GM19328 (cell line): Measurements from ENCODE around the gene CCDC27.
"Not testable (repeated sequence)": the region's sequence is repeated elsewhere in the genome, so short reads cannot be mapped to it uniquely, and the experiment has no call there.

Experiments used
- ATAC-seq: cut with Tn5 transposase; IDR thresholded peaks from one replicate; pipeline ENCODE4 v1.9.1; 2021; ENCODE audit warnings: mild to moderate bottlenecking, moderate library complexity; ENCODE audit not compliant: unreplicated experiment

The CCDC27 gene

DNA sequence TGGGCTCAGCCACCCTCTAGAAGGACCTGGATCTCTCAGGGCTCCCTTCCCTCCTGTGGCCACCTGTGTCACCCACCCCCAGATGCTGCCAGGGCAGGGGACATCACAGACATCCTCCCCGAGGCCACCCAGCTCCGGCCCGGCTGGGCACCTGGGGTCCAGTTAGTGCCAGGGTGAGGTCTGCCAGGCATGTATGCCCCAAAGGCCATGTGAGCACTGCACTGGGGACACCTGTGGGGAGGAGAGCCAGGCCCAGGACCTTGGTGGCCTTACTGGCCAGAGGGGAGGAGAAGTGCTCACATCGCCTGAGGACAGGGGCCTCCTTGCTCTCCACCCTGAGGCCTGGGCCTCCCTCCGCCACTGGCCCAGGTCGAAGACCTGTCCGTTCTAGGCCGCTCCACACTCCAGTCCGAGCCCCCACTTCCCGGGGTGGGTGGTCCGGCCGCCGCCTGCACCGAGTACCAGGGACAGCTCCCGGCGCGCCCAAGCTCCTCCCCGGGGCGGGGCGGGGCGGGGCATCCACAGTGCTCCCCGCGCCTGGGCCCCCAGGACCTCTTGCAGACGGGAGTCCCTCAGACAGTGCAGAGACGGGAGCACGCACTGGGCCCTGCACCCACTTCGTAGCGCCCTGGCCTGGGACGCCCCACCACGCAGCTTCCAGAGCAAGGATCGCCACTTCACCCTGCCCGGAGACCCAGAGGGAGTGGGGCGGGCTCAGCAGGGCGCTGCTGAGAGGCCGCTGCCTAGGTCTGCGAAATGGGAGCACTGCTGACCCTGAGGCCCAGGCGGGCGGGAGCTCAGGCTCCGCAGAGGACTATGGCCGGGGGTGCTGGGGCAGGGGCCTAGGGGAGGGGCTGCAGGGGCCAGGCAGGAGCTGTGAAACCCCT lies 34.3 kb upstream of the CCDC27 start:
- ATAC-seq = no peak

DNA sequence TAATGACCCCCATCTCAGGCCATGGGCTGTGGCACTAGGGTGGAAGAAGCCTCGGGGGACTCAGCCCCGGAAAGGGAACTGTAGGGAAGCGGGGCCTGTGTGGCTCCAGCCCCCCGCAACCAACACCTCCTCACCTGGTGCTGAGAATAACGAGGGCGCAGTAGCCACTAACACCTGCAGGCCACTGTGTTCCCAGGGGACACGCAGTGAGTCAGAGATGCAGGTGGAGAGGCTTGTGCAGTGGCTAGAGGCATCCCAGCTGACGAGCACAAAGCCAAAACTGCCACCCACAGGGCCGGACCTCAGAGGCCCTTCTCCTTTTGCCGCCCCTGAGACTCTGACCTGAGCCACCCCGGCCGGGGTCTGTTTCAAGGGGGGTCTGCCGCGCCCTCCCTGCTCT lies 33.5 kb upstream of the CCDC27 start:
- no peak for ATAC-seq

DNA sequence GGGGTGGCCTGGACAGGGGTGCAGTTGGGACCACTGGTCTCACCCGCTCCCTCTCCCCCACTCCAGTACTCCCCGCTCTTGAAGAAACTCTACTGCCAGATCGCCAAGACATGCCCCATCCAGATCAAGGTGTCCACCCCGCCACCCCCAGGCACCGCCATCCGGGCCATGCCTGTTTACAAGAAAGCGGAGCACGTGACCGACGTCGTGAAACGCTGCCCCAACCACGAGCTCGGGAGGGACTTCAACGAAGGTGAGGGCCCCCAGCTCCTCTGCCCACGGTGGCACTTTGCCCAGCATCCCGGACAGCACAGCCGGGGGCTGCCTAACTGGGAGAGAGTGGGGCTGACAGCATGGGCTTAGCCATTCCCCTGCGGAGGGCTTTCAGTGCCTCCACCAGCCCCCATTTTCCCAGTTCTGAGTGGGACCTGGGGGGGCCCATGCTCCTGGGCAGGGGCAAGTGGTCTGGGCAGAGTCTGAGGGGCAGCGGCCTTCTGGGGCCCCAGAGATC lies 30.2 kb upstream of the CCDC27 start:
- ATAC-seq = no peak

DNA sequence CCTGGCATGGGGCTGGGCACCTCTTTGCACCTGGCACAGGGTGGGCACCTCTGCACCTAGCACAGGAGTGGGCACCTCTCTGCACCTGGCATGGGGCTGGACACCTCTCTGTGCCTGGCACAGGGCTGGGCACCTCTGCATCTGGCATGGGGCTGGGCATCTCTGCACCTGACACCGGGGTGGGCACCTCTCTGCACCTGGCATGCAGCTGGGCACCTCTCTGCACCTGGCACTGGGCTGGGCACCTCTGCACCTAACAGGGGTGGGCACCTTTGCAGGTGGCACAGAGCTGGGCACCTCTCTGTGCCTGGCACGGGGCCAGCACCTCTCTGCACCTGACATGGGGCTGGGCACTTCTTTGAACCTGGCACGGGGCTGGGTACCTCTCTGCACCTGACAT lies 29.4 kb upstream of the CCDC27 start:
- no peak for ATAC-seq

DNA sequence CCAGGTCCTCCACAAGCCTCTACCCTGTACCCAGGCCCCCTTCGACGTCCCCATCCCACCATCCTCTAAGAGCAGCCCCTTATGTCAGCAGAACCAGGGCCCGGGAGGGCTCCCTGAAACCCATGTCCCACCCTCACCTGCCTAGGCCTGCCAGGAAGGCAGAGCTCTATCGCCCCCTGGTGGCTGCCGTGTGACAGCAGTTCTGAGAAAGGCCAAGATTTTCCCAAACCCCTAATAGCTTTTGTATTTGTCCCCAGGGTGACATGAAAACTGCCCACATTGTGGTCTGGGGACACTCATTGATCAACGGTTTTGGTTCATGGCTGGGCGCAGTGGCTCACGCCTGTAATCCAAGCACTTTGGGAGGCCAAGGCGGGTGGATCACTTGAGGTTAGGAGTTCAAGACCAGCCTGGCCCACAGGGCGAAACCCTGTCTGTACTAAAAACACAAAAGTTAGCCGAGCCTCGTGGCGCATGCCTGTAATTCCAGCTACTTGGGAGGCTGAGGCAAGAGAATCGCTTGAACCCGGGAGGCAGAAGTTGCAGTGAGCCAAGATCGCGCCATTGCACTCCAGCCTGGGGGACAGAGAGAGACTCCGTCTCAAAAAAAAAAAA lies 27.7 kb upstream of the CCDC27 start:
- not testable (repeated sequence) for ATAC-seq

DNA sequence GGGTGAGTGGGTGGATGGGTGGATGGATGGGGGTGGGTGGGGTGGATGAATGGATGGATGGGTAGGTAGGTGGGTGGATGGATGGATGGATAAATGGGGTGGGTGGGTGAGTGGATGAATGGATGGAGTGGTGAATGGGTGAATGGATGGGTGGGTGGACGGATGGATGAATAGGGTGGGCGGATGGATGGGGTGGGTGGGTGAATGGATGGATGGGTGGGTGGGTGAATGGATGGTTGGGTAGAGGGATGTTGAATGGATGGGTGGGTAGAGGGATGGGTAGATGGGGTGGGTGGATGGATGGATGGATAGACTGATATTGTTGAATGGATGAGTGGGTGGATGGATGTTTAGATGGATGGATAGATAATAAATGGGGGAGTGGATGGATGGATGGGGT lies 26.9 kb upstream of the CCDC27 start:
- ATAC-seq = no peak

DNA sequence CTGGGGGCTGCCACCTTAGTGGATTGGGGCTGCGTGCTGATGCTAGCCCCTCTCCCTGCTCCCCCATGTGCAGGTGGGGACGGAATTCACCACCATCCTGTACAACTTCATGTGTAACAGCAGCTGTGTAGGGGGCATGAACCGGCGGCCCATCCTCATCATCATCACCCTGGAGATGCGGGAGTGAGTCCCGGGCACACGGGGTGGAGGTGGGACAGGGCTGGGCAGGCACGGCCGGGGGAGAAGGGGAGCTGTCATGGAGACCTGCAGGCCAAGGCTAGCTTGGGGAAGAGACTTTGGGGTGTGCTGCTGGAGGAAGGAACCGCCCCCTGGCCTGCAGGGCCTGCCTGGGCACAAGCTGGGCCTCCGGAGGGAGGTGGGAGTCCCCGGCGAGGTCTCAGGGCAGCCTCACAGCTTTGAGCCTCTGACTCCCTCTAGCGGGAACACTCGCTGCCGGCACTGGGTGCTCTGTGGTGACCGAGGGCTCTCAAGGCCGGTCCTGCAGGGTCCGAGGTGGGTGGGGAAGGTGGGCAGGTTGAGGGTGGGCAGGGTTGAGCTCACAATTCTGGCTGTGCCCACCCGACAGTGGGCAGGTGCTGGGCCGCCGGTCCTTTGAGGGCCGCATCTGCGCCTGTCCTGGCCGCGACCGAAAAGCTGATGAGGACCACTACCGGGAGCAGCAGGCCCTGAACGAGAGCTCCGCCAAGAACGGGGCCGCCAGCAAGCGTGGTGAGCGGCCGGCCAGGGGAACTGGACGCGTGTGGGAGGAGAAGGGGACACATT lies 25.0 kb upstream of the CCDC27 start:
- ATAC-seq = no peak

DNA sequence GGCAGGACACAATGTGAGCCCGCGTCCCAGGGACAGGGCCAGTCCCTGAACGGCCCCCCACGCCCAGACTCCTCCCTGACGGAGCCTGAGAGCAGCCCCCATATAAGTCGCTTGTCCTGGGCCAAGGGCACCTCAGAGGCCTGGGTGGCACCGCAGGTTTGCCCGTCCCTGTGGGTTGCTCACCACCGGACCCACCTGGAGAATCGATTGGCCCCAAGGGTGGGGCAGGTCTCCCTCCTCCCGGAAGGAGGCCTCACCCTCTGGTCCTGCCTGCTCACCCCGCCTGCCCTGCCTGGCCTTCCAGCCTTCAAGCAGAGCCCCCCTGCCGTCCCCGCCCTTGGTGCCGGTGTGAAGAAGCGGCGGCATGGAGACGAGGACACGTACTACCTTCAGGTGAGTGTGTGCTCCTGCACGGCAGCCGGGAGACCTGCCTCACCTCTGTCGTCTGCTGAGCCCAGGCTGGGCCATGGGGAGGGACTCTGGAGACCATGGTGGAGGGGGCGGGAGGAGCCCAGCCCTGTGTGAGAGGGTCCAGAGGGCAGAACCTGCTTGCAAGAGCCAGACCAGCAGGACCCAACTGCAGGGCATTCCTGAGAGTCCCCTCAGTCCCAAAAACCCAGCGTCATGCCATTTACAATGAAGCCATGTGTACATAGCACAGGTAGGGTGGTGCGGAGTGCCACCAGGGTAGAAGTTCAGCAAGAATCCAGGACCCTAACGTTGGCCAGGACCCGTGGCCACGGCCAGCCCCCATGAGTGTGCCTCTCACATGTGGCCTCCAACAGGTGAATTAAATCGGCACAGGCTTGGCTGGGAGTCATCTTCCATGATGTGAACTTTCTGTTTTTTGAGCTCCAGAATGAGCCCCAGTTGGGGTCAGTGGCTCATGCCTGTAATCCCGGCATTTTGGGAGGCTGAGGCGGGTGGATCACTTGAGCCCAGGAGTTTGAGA lies 24.1 kb upstream of the CCDC27 start:
- no peak for ATAC-seq

DNA sequence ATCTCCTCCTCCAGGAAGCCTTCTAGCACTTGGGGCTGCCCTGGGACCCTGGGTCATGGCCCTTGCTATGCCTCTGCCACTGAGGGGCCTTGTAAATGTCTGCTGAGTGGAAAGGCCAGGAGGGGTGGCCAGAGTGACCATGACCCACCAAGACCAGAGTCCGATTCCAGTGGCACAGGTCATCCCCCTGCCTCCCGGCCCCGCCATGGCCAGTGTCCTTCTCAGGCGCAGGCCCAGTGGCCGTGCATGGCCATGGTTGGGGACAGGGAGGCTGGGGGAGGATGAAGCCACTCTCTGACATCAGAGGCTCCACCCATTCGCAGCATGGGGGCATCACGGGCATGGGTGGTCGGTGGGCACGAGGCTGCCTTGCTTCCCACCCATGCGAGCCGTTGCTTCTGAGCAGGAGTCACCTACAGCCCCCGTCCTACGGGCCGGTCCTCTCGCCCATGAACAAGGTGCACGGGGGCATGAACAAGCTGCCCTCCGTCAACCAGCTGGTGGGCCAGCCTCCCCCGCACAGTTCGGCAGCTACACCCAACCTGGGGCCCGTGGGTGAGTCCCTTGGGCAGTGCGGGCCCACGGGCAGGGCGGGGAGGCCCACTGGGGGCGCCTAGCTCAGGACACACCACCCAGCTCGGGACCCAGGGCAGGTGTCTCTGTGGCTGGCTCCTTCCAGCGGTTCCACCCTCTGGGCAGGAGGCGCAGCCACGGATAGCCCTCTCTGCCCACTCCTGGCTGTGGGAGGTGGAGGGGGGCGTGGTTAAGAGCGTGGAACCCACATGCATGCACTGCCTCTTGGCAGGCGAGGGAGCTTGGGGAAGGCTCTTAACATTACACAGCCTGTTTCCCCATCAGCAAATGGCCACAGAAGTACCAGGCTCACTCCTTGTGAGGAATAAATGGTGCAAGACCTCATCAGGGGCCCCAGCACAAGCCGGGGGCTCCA lies 22.4 kb upstream of the CCDC27 start:
- no peak for ATAC-seq

DNA sequence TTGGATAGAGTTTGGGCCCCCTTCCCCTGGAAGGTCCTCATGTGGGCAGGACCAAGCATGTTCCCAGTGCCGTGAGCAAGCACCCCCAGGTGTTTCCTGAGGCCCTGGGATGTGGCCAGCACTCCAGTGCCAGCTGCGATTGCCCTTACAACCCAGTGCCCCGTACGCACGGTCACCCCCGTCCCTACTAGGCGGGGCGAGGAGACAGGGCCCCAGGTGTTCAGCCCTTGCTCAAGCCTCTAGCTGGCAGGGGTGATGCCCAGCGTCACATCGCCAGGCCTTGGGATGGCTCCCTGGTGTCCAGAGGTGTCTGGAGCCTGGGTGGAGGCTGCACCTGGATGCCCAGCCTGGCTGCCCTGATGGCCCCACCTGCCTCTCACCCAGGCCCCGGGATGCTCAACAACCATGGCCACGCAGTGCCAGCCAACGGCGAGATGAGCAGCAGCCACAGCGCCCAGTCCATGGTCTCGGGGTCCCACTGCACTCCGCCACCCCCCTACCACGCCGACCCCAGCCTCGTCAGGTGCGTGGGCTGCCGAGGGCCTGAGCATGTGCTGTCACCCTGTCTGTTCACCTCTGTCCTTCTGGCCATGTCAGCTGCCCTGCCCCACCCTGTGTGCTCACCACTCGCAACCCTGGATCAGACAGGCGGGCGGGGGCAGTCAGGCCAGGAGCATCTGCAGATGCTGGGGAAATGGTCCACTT lies 21.6 kb upstream of the CCDC27 start:
- ATAC-seq = no peak

DNA sequence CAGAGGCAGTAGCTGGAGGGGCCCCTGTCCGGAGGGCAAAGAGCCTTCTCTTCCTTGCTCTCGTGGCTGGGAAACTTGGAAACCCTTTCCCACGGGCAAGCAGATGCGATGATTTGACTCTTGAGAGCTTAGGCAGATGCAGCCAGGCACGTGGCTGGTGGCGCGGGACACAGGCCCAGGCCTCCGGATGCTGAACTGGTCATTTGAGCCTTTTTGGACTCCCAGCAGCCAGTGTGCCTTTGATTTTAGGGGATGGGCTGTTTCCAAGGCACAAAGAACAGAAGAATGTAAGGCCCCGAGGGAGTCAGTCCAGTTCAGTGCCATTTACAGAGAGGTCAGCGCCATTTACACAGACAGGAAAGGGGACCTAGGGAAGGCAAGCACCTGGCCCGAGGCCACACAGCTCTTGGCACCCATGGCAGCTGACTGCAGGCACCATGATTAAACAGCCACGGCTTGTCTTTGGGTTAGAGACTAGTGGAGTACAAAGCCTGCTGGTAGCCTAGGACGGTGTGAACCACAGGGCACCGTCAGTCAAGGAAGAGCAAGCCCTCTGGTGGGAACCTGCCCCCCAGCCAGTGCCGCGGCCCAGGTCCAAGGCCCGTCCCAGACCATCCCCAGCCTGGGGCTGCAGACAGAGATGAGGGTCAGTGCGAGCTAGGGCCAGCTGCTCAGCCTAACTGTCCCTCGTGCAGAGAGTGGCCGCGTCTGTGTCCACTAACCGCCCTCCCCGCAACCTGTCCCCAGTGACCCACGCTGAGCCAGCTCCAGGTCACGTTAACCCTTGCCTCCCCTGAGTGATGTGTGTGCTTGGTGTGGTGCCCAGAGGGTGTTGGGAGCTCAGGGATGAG lies 20.4 kb upstream of the CCDC27 start:
- ATAC-seq = no peak

DNA sequence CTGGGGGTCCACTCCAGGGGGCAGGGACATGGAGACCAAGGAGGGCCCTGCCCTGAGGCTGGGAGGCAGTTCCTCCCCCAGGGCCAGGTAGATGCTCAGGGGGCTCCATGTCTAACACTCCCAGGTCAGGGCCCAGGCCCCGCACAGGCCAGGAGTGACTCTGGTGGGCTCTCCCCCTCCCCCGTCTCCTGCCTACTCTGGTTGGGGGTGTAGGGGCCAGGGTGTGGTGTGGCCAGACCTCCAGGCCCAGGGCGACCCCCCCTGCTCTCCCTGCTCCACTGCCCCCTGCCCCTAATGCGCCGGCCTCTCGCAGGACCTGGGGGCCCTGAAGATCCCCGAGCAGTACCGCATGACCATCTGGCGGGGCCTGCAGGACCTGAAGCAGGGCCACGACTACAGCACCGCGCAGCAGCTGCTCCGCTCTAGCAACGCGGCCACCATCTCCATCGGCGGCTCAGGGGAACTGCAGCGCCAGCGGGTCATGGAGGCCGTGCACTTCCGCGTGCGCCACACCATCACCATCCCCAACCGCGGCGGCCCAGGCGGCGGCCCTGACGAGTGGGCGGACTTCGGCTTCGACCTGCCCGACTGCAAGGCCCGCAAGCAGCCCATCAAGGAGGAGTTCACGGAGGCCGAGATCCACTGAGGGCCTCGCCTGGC lies 19.7 kb upstream of the CCDC27 start:
- no peak for ATAC-seq

DNA sequence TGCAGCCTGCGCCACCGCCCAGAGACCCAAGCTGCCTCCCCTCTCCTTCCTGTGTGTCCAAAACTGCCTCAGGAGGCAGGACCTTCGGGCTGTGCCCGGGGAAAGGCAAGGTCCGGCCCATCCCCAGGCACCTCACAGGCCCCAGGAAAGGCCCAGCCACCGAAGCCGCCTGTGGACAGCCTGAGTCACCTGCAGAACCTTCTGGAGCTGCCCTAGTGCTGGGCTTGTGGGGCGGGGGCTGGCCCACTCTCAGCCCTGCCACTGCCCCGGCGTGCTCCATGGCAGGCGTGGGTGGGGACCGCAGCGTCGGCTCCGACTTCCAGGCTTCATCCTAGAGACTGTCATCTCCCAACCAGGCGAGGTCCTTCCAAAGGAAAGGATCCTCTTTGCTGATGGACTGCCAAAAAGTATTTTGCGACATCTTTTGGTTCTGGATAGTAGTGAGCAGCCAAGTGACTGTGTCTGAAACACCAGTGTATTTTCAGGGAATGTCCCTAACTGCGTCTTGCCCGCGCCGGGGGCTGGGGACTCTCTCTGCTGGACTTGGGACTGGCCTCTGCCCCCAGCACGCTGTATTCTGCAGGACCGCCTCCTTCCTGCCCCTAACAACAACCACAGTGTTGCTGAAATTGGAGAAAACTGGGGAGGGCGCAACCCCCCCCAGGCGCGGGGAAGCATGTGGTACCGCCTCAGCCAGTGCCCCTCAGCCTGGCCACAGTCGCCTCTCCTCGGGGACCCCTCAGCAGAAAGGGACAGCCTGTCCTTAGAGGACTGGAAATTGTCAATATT lies 19.0 kb upstream of the CCDC27 start:
- no peak for ATAC-seq

DNA sequence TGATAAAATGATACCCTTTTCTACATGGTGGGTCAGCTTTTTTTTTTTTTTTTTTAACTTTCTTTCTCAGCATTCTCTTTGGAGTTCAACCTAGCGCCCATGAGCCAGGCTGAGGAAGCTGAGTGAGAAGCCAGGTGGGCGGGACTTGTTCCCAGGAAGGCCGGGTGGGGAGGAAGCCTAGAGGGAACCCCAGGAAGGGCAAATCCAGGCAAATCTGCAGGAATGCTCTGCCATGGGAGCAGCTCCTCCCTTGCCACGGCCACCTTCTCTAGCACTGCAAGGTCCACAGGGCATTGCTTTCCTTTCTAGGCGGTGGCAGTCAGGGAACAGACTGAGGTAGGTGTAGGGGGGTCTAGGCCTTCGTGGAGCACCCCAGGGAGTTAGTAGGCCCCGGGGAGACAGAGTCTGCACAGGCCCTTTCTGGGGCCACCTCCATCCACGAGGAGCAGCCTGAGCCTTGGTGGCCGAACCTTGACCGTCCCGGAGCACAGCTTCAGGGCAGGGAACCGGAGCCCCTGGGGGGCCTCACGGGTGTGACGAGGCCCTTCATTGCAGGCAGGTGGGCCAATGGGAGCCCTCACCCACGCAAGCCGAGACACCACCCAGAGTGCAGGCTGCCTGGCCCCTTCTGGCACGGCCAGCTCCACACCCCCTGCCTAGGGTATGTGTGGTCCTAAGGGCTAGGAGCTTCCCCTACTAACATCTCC lies 18.2 kb upstream of the CCDC27 start:
- no peak for ATAC-seq

DNA sequence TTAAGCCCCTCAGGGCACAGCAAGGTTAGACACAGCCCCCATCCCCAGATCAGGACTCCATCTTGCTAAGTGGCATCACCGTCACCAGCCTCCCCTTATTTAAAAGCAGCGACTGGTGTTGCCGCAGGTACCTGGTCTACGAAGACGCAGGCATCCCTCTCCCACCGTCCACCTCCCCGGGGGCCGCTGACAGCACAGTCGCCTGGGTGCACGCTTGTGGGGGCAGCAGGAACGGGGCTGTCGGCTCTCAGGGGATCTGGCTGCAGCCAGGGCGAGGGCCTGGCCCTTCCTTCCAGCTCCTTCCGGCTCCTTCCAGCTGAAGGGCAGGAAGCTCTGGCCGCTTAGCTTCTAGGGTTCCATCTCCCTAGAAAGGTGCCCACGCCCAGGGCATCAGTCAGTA lies 17.6 kb upstream of the CCDC27 start:
- no peak for ATAC-seq
